Stimulated activated CD8-positive, alpha-beta memory T cell treated with anti-CD3 and anti-CD28 coated beads, Interleukin-12 subunit alpha, Interleukin-12 subunit beta, amount 100 ng/mL, for 1 hour (primary cell): ENCODE data around the gene UGT1A3.
"Not testable (repeated sequence)": the region's sequence is repeated elsewhere in the genome, so short reads cannot be mapped to it uniquely, and the experiment has no call there.

ENCODE experiments used
- DNase-seq: peaks from one replicate; pipeline ENCODE4 v3.0.0-alpha.2; 2020; ENCODE audit warnings: low read depth

UGT1A3 gene

GRCh38 chr2:233707940-233708644, 20.8 kb upstream of the UGT1A3 start:
- no peak for DNase-seq

DNA sequence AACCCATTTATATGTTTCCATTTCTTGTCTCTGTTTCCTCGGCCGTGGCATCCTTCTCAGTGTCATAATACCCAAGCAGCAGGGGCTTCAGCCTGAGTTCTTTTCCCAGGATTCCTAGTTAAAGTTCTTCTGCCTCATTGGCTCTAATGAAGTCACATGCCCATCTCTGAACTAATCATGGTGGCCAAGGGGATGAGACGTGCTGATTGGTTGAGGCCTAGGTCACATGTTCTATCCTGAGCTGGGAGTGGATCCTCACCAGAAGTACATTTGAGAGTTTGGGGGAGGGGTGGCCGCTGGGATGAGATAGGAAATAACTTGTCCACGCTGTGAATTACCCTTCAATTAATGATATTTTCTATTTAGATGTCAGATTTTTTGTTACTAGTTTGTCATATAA, 19.9 kb upstream of the UGT1A3 start:
- DNase-seq: no peak

DNA sequence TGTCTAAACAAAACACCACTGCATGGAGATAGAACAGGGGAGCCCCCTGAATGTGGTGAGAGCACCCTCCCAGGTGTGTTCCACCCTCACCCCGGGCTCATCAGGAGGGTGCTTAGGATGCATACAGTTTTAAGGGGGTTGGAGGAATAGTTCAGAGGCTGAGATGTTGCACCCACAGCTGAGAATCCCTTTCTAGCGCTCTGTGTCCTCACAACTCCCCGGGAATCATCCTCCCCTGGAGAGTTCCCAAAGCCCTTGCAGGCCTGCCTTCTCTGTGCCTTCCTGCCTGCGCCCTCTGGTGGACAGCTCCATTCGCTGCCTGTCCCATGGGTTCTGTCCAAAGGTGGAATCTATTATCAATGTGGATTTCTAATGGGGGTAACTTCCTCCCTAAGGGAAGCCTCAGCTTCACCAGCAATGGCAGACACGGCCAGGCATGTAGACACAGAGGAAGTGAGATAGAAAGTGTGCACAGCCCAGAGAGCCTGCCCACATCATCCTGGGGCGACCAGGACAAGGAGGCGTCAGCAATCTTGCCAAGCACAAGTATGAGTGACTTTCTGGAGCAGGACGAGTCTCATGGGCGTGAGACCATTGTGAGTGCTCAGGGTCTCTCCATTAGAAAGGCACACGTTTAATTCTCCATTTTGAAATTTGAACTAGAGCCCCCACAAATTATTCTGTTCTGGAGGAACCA, 17.4 kb upstream of the UGT1A3 start:
- DNase-seq: peak; percentile 51

- no peak for DNase-seq
Measured at GRCh38 chr2:233712611-233713261, 16.1 kb upstream of the UGT1A3 start, which contains the start of gene UGT1A5. TSS of gene UGT1A5 (plus strand) at chr2:233712907. CDS start at chr2:233712992, 85 bp downstream.

GRCh38 chr2:233713262-233713615, 15.6 kb upstream of the UGT1A3 start:
- DNase-seq: no peak

GRCh38 chr2:233714121-233714520, 14.7 kb upstream of the UGT1A3 start:
- no peak for DNase-seq

DNA sequence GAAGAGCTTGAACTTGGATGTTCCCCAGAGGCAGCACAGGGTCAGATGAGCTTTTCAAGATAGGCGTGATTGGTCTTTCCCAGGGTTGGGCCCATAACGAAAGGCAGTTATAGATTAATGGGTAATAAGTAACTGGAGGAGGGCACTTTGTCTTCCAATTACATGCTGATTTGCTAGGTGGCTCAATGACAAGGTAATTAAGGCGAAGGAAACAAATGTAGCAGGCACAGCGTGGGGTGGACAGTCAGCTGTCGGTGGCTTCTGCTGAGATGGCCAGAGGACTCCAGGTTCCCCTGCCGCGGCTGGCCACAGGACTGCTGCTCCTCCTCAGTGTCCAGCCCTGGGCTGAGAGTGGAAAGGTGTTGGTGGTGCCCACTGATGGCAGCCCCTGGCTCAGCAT, 10.3 kb upstream of the UGT1A3 start, which contains the start of gene UGT1A4:
TSS of gene UGT1A4 (plus strand) at position 185 of the 400 bp plus-strand sequence. CDS start at position 270, 85 bp downstream.
- no peak for DNase-seq

GRCh38 chr2:233736868-233737653, 8.2 kb downstream of the UGT1A3 start:
- not testable (repeated sequence) for DNase-seq

DNA sequence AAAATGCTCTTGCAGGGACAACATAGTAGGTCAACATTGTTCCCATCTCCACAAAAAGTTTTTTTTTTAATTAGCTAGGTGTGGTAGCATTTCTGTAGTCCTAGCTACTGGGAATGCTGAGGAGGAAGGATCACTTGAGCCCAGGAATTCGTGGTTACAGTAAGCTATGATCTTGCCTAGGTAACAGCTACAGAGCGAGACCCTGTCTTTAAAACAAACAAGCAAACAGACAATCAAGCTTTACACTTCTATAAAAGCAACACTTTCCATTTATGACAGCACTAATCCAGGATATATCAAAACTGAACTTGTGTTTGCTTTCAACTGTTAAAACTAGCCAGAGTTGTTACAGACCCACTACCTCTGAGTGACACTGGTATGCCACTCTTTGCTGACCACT, 12.0 kb downstream of the UGT1A3 start:
- DNase-seq: no peak

- DNase-seq: no peak
Measured at GRCh38 chr2:233743464-233744259, 14.8 kb downstream of the UGT1A3 start.

- DNase-seq: no peak
Measured at GRCh38 chr2:233745073-233745755, 16.4 kb downstream of the UGT1A3 start.

DNA sequence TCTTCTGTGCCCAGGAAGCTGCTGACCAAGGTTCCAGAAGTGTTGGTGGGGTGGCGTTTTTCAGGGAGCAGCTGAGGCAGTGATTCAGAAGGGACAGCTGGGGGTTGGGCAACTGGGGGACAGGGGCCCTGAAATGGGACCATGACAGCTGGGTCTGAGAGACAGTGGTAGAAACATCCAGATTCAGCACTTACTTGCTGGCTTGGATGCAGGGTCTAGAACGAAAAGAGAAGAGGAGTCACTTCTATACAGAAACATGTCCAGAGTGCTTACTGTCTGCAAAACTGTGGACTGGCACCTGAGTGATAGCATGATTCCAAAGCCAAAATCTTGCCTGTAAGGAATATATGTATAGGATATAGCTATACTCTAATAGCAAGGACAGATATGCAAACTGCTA, 17.0 kb downstream of the UGT1A3 start:
- DNase-seq: not testable (repeated sequence)

- DNase-seq: no peak
Measured at GRCh38 chr2:233746475-233747282, 17.8 kb downstream of the UGT1A3 start.

- DNase-seq: no peak
Measured at GRCh38 chr2:233747283-233747544, 18.4 kb downstream of the UGT1A3 start.

DNA sequence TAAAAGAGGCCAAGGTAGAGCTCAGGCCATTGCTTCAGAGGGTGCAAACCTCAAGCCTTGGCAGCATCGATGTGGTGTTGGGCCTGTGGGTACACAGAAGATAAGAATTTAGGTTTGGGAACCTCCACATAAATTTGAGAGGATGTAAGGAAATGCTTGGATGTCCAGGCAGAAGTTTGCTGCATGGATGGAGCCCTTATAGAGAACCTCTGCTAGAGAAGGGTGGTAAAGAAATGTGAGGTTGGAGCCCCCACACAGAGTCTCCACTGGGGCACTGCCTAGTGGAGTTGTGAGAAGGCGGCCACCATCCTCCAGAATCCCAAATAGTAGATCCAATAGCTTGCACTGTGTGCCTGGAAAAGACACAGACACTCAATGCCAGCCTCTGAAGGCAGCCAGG, 21.8 kb downstream of the UGT1A3 start:
- not testable (repeated sequence) for DNase-seq

DNA sequence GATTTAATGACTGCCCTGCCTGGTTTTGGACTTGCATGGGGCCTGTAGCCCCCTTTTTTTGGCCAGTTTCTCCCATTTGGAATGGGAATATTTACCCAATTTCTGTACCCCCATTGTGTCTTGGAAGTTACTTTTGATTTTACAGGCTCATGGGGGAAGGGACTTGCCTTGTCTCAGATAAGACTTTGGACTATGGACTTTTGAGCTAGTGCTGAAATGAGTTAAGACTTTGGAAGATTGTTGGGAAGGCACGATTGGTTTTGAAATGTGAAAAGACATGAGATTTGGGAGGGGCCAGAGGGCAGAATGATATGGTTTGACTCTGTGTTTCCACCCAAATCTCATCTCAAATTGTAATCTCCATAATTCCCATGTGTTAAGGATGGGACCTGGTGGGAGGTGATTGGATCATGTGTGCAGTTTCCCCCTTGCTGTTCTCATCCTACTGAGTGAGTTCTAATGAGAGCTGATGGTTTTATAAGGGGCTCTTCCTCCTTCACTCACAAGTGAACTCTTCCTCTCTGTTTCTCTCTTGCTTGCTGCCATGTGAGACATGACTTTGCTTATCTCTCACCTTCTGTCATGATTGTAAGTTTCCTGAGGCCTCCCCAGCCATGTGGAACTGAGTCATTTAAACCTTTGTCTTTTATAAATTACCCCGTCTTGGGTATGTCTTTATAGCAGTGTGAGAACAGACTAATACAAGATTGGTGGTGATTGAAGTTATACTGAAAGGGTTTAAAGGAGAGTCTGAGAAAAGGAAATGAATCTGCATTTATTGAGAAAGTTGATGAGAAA, 22.6 kb downstream of the UGT1A3 start:
- not testable (repeated sequence) for DNase-seq

DNA sequence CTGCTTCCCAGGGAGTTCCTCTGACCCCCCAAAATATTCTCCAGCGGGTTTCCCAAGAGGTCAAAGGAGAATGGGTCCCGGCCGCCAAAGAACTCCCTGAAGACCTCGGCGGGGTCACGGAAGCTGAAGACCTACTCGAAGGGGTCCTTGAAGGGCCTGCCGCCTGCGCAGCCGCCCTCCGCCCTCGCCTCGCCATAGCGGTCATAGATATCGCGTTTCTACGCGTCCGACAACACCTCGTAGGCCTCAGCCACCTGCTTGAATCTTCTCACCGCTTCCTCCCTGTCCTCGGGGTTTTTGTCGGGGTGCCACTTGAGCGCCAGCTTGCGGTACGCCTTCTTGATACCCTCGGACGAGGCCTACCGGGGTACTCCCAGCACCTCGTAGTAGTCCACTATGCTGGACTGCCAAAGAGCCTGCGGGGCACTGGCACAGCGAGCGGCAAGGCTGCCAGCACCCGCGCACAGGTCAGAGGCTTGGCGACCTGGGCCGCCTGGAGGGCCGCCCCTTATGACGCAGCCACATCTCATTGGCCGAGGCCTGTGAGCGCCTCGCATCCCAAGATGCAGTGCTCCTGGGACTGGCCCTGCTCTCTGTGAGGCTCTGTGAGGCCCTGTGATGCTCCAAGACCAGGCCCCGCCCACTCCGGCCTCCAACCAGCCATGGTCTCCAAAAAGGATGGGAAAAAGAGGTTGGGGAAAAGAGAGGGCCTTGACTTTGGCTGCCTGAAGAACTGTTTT, 26.2 kb downstream of the UGT1A3 start:
- no peak for DNase-seq

DNA sequence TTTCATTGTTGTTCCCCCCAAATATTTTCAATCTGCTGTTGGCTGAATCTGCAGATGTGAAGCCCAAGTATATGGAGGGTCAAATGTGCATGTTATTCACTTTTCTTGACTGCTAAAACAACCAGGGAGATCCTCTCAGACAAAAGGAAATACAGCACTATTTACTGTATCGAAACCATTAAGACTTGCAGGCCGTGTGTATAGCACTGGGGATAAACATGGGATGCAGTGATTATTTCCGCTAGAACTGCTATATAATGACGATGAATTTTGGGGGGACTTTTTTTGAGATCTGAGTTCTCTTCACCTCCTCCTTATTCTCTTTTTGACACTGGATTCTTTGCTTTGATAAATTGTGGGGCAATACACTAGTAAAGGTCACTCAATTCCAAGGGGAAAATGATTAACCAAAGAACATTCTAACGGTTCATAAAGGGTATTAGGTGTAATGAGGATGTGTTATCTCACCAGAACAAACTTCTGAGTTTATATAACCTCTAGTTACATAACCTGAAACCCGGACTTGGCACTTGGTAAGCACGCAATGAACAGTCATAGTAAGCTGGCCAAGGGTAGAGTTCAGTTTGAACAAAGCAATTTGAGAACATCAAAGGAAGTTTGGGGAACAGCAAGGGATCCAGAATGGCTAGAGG, 27.7 kb downstream of the UGT1A3 start:
- DNase-seq: no peak
